GM12865 (cell line): ENCODE measurements around the gene B3GAT1.

ENCODE experiments used
- DNase-seq: peaks from one replicate; pipeline ENCODE4 v3.0.0; 2010; ENCODE audit warnings: low read depth
- H3K4me3 ChIP-seq: 2 replicates; pipeline ENCODE4 v1.5.1; 2011; ENCODE audit warnings: mild to moderate bottlenecking, low read depth, low read length, control low read depth
- CTCF ChIP-seq: IDR thresholded peaks from 2 replicates; pipeline ENCODE4 v1.5.1; 2011; ENCODE audit warnings: low read length, control low read depth, low read depth, inconsistent platforms; ENCODE audit not compliant: insufficient read depth; ENCODE audit errors: missing control alignments

Gene B3GAT1

GRCh38 chr11:134417871-134418840, 6.1 kb upstream of the B3GAT1 start:
- no peak overlapping the region for H3K4me3 ChIP-seq
- DNase-seq, result no peak
- no peak for TF ChIP-seq CTCF

DNA sequence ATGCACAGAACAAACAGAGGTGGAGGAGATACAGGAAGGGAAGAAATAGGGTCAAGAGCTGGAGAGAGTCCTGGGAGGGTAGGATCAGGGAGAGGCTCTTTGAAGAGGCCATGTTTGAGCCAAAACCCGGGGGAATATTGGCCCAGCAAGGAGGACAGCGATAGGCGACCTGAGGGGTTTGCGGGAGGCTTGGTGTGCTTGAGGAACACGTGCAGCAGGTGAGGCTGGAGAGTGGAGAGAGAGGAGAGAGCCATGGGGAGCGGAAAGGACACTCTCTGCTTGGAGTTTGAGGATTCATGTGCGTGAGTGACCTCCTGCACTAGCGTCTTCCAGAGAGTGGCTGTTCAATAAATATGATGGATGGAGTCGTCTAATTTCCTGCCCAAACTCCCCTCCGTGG, 4.7 kb upstream of the B3GAT1 start:
- no peak for DNase-seq
- no peak overlapping the region for H3K4me3 ChIP-seq
- TF ChIP-seq CTCF, result no peak

DNA sequence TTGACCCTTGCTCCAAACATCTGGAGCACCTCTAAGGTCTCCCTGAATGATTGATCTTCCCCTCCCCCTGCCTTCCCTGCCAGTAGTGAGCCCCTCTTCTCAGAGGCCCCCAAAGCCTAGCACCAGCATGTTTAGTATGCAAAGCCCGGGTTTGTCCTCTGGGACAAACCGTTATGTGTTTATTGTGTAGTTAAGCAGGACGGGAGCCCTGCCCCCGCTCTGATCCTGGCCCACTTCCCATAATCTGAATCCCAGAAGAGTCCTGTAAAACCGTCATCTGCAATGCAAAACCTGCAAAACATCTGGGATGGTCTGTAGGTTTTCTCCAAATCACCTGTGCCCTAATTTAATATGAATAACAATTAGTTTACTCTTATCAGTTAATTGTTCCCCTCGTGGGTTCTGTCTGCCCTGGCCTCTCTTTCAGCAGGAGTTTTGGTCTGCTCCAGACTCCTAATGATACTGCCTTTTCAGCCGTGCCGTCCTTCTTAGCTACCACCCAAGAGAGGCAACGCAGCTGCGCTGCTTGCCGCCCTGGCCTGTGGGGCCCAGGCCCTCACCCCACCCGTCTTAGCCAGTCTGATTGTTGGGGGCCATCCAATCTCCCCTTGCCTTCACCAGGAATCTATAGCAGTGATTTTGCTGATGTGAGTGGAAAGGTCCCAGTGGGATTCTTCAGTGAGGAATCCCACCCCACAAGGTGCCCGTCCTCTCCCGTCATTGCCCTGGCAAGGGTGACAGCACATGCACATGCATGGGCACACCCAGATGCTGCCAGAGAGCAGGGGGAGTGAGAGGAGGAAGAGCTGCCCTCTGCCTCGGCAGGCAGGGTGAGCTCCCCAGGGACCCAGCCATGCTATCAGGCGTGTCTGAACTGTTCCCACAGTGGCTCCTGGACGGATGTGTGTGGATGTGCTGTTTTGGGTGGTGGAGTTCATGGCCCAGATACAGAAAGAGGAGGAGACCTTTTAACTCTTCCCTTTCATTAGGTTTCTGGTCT, 3.0 kb upstream of the B3GAT1 start:
- H3K4me3 ChIP-seq, result no peak overlapping the region
- no peak for DNase-seq
- TF ChIP-seq CTCF, result no peak

DNA sequence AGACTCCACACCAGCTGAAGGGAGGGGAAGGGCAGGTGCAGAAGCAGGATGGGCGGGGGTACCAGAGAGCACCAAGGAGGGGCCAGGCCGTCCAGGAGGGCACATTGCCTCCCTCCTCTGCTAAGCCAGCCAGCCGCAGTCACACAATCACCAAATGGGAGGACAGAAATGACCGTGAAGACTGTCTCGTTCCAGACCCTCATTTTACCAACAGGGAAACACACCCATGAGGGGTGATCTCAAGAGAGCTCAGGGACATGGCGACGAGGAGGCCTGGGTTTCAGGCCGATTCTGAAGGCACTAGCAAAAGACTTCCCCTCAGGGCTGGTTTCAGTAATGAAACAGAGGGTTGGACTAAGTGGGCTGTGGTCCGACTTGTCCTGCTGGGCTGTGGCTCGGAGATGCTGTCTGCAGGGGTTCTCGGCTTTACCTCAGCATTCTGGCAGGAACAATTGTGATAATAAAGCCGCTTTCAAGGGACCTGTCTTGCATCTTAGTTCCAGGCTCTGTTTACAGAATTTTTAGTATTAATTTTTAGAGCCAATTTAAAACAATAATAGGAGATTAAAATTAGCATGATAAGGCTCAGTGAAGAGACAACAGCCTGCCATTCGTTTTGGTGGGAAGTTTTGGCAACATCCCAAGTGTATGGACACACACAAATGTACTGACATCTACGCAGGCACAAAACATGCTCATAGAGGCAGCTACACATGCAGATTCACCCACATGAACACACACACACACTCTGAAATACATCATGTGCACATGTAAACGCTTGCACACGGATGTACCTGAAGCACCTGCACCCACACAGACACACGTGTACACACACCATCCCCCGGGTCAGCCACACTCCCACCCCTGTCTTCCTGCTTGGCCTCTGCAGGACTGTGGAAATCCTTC, 2.0 kb upstream of the B3GAT1 start:
- no peak overlapping the region for H3K4me3 ChIP-seq
- no peak for TF ChIP-seq CTCF
- DNase-seq, result no peak

DNA sequence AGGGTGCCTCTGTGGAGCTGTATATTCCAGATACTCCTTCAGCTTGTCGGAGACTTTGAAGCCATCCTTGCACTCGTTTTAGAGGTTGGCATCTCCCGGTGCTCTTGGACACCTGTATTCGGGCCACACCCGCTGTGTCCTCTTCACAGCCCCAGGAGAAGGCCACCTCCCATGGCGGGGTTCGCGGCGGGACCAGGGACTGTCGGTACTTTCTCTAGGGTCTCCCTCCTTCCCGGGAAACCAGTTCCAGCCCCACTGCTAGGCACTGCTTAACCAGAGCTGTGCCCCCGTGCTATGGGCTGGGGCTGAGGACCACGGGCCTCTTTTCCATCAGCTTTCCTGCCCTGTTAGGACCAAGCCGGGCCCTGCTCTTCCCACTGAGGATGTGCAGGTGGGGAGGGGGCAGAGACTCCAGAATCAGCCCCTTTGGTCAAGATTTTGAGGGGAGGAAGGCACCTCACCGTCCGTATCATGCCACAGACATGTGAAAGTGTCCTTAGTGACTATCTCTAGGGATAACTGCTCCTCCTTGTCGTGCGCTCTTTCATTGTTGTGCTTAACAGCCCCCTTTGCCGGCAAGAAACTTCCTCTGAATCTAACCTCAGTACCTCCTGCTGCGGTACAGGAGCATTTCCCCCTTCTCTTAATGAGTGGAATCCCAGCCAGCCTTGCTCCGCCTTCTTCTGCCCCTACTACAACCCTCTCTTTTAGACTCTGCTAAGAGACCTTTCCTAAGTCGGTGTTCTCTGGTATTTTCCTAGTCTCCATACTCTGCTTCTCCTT, 1.2 kb upstream of the B3GAT1 start:
- no peak for DNase-seq
- H3K4me3 ChIP-seq, result no peak overlapping the region
- no peak for TF ChIP-seq CTCF
